Astrocyte of the spinal cord (primary cell): ENCODE data around the gene MMP24OS.

Experiments used
- DNase-seq: peaks from one replicate; pipeline ENCODE4 v3.0.0; 2011; ENCODE audit warnings: low read depth, low spot score
- H3K4me3 ChIP-seq: 2 replicates; pipeline ENCODE4 v1.5.1; 2011; ENCODE audit warnings: low read depth, mild to moderate bottlenecking, low read length, moderate library complexity
- CTCF ChIP-seq: IDR thresholded peaks from 2 replicates; pipeline ENCODE4 v1.5.1; 2012; ENCODE audit warnings: low read depth, mild to moderate bottlenecking, low read length, inconsistent platforms
- in situ Hi-C: cut with HindIII; loops from 2 replicates; pipeline ENCODE4 v1.10.0; 2017; ENCODE audit warnings: low sequenced_read_pairs

MMP24OS gene

GRCh38 chr20:35238735-35239134 lies 39.2 kb downstream of the MMP24OS start:
- in situ Hi-C loops, result no loop called here

GRCh38 chr20:35238170-35238569 lies 39.8 kb downstream of the MMP24OS start:
- H3K4me3 ChIP-seq, result no peak overlapping the region
- no peak for DNase-seq

More at GRCh38 chr20:35238735-35239134, 39.2 kb downstream of the MMP24OS start:
- H3K4me3 ChIP-seq, result no peak overlapping the region
- TF ChIP-seq CTCF, result no peak
- DNase-seq, result no peak

GRCh38 chr20:35237486-35237885 lies 40.4 kb downstream of the MMP24OS start:
- no peak overlapping the region for H3K4me3 ChIP-seq
- DNase-seq, result no peak
- in situ Hi-C loops, result no loop called here
- TF ChIP-seq CTCF, result no peak

More at GRCh38 chr20:35238170-35238569, 39.8 kb downstream of the MMP24OS start:
- TF ChIP-seq CTCF, result no peak
- in situ Hi-C loops, result no loop called here

- in situ Hi-C loops, result no loop called here
- no peak for TF ChIP-seq CTCF
- no peak for DNase-seq
- no peak overlapping the region for H3K4me3 ChIP-seq
Observed at GRCh38 chr20:35235881-35236280, 42.0 kb downstream of the MMP24OS start.

- H3K4me3 ChIP-seq, result no peak overlapping the region
- no peak for TF ChIP-seq CTCF
- in situ Hi-C loops, result no loop called here
- DNase-seq, result peak; percentile 76
Observed at GRCh38 chr20:35232575-35232974, 45.3 kb downstream of the MMP24OS start.

- peak overlapping the region; percentile 1 for H3K4me3 ChIP-seq
- peak; percentile 32 for DNase-seq
- TF ChIP-seq CTCF, result no peak
- in situ Hi-C loops, result no loop called here
Observed at GRCh38 chr20:35226884-35227681, 50.8 kb downstream of the MMP24OS start.
